CD4-positive, alpha-beta T cell treated with Interleukin-12 subunit alpha and Interleukin-12 subunit beta, for 1 hour (primary cell): ENCODE measurements around the gene GNB1.
"Not testable (repeated sequence)": the region's sequence is repeated elsewhere in the genome, so short reads cannot be mapped to it uniquely, and the experiment has no call there.

Experiments used
- DNase-seq: peaks from one replicate; pipeline ENCODE4 v3.0.0-alpha.2; 2020

Gene GNB1

GRCh38 chr1:1883890-1884289 is 7.0 kb downstream of the GNB1 start:
- DNase-seq = not testable (repeated sequence)

DNA sequence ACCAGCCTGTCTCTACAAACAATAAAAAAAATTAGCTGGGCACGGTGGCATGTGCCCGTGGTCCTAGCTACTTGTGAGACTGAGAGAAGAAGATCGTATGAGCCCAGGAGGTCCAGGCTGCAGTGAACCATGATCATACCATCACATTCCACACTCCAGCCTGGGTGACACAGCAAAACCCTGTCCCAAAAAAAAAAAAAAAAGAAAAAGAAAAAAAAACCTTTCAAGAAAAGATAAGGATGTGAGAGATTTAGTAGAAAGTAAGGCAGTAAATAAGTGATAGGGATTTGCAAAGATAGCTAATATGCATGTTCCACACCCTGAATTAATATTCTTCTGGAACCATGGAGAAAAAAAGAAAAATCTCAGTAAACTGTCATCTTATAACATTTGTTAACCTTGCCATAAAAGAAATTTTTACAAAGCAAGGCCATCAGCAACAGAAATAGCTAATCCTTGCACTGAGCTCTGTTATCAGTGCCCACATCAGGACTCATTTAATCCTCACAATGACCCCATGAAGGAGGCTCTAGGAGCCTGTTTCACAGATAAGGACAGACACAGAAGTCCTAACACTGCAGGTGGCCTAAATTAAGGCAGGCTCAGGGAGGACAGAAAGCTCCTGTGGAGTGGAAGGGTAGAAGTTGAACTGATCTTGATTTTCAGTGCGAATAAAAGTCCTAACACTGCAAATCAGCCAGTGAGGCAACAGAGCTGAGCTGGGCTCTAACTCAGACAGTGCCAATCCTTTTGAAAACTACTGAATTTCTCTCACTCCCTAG is 7.6 kb downstream of the GNB1 start:
- no peak for DNase-seq

DNA sequence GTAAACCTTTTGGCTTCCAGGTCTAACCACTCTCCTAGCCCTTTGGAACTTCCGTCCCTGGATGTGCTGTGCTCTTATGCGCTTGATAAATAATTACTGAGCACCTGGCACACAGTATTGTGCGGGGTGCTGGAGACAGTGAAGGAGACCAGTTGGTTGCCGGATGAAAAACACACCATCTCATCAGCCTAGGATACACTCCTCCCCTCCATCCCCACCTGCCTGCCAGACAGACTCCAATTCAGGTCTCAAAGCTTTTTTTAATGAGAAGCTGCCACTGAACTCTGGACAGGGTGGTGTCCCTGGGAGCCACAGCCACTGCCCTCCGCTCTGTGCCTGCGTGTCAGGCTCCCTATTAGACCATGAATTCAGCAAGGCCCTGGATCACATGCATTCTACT is 9.2 kb downstream of the GNB1 start:
- no peak for DNase-seq

DNA sequence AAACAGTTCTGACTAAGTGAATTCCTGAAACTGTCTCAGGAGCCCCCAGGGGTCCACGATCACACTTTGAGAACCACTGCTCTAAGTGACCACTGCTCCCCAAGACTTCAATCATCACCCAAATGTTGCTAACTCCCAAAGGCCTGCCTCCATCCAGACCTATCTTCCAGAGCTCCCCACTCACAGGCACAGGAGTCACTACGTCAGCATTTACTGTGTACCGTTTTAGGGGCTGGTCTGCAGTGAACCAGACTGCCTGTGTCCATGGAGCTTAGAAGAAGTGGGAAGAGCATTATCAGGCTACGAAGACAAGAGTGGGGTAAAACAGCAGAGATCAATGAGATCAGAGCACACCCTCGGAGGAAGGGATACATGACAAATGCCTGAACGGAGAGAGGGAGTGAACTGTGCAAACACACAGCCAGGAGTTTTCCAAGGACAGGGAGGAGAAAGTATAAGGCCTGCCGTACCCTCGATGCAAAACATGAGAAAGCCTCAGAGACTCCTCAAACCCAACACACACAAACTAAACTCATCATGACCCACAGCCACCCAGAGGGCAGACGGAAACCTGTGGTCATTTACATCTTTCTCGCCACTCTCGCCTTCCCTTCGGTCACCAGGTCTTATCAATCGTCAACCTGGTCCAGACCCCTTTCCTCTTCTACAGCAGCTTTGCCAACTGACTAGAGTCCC is 10.1 kb downstream of the GNB1 start:
- no peak for DNase-seq

DNA sequence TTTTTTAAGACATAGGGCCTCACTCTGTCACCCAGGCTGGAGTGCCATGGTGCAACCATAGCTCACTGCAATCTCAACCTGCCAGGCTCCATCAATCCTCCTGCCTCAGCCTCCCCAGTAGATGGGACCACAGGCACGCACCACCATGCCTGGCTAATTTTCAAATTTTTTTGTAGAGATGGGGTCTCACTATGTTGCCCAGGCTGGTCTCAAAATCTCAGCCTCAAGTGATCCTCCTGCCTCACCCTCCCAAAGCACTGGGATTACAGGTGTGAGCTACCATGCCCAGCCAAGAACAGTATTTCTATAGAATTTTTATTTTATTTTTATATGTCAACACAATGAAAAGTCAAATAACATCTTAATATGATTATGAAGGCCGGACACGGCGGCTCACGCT is 10.9 kb downstream of the GNB1 start:
- DNase-seq = no peak

DNA sequence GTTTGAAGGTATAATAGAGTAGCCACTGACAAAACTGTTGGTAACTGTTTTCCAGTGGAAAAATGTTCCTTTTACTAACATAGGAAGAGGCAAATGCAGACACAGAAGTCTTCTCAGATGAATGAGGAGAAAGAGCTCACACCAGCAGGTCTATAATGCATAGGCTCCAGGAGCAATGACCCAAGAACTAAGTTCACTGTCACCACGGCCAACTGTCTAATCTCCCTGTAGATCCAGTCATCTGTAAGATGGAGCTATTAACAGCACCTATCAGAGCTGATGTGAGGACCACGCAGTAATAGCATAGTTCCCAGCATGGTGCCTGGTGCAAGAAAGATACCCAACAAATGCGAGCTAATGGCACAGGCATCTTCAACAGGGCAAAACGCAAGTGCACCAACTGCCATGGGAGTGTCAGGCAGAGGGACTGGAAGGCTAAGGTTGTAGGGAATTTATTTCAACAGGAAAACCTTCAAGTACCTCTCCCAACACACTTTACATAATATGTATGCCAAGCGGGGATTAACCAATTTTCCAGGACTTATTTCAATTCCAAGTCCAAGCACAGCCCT is 12.9 kb downstream of the GNB1 start:
- DNase-seq = no peak

- DNase-seq = no peak
Measured at GRCh38 chr1:1876335-1876930, 14.5 kb downstream of the GNB1 start.

GRCh38 chr1:1875932-1876331 is 15.0 kb downstream of the GNB1 start:
- DNase-seq = no peak

DNA sequence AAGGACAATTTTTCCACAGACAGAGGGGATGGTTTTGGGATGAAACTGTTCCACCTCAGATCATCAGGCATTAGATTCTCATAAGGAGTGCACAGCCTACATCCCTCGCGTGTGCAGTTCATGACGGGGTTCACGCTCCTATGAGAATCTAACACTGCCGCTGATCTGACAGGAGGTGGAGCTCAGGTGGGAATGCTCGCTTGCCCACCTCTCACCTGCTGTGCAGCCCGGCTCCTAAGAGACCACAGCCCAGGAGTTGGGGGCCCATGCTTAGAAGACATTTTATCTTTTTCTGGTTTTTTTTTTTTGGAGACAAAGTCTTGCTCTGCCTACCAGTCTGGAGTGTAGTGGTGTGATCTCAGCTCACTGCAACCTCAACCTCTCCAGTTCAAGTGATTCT is 16.0 kb downstream of the GNB1 start:
- no peak for DNase-seq

DNA sequence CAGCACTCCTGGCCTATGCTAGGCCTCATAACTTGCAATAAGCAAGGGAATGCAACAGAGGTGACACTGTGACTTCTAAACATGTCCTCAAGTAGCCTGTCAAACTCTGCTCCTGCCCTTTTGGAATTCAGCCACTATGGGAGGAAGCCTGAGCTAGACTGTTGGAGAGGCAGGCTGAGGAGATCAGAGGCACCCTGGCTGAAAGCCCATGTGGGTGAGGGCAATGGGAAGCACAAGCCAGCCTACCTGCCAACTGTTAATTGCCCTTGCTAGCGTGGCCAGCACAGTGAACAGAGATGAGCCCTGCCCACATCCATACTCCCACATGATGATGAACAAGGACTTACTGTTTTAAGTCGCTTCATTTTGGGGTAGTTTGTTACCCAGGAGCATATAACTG is 17.7 kb downstream of the GNB1 start:
- no peak for DNase-seq

DNA sequence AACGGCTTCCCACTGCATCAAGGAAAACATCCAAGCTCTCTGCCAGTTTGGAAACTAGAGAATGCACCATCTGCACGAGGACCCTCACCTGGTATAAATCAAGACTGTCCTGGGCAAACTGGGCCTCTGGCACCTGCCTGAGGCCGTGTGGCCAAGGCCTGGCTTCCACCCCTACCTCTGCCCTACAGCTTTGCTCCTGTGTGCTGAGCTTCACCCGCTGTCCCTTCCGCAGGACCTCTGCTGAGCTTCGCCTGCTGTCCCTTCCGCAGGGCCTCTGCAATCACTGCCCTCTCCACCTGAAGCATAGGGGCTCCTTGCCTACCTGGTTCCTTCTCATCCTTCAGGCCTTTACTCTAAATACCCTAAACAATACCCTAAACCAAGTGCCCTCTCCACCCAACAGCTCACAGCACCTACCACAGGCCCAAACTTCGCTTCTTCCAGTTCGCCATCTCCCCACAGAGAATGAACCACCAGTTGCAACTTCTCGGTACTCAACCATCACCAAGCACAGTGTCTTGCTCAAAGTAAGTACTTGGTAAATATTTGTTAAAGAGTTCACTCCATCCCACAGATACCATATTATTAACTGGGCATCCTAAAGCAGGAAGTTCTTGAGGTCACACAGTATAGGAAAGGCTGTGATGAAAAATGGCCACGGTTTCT is 18.4 kb downstream of the GNB1 start:
- no peak for DNase-seq

GRCh38 chr1:1869469-1869868 is 21.4 kb downstream of the GNB1 start:
- DNase-seq = no peak

- no peak for DNase-seq
Measured at GRCh38 chr1:1867164-1867563, 23.7 kb downstream of the GNB1 start.

DNA sequence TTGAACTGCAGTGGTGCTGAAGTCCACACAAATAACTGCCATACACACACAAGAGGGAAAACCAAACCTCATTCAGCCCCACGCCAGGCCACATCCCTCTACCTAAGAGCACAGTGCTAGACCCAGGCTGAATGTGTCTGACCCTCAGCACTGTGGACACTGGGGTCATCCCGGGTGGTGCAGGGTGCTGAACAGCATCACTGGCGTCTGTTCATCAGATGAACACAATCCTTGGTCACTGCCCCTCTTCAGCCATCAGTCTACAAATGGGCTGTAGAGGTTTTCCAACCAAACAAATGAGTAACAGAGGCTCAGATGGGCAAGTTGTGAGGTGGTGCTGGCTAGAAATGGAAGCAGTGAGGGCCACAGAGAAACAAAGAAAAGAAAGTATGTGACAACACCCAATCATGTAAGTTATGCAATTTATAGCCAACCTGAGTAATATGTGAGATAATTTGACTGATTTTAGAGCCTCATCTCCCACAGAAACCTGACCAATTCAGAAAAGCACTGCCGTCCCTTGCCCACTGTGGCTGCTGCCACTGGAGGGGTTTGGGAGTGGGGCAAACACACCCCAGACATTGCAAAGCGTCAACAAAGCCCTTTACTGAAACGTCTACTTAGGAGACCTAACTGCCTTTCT is 27.9 kb downstream of the GNB1 start:
- no peak for DNase-seq

DNA sequence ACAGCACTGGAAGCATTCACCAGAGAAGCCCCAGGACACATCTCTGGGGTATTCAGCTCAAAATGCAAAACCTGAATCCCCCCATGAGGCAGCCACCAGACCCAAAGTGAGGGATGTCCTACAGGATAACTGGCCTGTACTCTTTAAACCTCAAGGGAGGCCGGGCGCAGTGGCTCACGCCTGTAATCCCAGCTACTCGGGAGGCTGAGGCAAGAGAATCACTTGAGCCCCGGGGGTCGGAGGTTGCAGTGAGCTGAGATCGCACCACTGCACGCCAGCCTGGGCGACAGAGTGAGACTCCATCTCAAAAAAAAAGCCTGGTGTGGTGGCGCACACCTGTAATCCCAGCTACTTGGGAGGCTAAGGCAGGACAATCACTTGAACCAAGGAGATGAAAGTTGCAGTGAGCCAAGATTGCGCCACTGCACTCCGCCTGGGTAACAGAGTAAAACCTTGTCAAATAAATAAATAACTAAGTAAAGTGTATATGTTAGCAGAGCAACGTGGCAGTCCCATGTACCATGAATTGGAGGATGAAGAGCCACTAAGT is 29.1 kb downstream of the GNB1 start:
- not testable (repeated sequence) for DNase-seq

- DNase-seq = no peak
Measured at GRCh38 chr1:1861339-1861730, 29.6 kb downstream of the GNB1 start.

DNA sequence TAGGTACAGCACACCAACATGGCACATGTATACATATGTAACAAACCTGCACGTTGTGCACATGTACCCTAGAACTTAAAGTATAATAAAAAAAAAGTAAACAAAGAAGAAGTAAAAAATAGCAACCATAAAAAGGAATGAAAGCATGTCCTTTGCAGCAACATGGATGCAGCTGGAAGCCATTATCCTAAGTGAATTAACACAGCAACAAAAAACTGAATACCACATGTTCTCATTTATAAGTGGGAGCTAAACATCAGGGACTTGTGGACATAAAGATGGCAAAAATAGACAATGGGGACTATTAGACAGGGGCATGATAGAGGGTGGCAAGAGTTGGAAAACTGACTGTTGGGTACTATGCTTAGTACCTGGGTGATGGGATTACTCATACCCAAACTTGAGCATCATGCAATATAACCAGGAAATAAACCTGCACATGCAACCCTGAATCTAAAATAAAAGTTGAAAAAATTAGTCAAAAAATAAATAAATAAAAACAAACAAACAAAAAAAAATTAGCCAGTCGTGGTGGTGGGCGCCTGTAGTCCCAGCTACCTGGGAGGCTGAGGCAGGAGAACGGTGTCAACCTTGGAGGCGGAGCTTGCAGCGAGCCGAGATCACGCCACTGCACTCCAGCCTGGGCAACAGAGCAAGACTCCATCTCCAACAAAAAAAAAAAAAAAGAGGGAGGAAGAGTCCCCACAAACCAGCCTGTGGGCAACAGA is 30.8 kb downstream of the GNB1 start:
- not testable (repeated sequence) for DNase-seq

DNA sequence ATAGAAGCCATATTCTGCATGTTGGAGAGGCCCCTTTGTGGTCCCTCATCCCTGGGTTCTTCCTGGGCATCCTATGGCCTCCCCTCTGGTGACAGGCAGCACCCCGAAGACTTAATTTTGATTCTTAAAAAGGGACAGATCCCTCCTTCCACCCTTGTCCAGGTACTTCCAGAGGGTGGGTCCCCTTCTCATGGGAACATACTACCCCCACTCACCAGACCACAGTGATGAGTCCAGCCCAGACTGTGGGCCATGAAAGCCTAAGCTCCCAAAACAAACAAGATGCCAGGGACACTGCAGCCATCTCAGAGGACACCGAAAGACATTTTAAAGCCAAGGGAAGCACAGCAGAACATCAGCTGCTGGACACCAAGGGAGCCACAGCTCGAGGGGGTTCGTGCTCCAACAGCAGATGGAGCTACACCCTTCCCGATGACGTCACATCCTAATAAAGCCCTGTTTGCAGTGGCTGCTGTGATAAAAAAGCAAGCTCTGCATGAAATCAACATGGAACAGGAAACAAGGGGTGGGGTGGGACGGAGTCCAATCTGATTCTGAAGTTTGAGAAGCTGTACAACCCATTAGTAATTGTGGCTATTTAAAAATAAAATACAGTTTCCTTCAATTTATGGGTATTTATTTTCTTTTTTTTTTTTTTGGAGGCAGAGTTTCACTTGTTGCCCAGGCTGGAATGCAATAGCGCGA is 32.4 kb downstream of the GNB1 start:
- peak; percentile 55 for DNase-seq

GRCh38 chr1:1857096-1857703 is 33.7 kb downstream of the GNB1 start:
- DNase-seq = no peak

DNA sequence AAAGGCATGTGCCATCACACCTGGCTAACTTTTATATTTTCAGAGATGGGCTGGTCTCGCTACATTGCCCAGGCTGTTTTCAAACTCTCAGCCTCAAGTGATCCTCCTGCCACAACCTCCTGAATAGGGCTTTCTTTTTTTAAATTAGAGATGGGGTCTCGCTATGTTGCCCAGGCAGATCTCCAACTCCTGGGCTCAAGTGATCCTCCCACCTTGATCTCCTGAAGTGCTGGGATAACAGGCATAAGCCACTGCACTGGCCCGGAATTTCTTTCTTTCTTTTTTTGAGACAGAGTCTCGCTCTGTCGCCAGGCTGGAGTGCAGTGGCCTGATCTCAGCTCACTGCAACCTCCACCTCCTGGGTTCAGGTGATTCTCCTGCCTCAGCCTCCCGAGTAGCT is 34.7 kb downstream of the GNB1 start:
- not testable (repeated sequence) for DNase-seq
